T-helper 1 cell treated with Interleukin-12 subunit alpha and Interleukin-12 subunit beta and Interleukin-4 antibody, amounts not matched to agents 30 ng/mL and 1 ng/mL, for 36 hours (primary cell): ENCODE results near the gene IMP4. TPM values are rescaled to one million over a fixed set of nuclear protein-coding genes. Genes with fewer than 3 reads are reported as not detected.

Source experiments
- intact Hi-C: fragments of 100-400 bp; cut with micrococcal nuclease; formaldehyde crosslinking; loops from one replicate; pipeline ENCODE4 v1.15.1; 2024
- total RNA-seq: library from RNA; stranded (reverse); gene quantifications from 2 replicates; pipeline ENCODE4 v1.2.3, GENCODE V29; 2022

The IMP4 gene
- total RNA-seq, 1 donor from 2014 or later, result 79.3 TPM

DNA sequence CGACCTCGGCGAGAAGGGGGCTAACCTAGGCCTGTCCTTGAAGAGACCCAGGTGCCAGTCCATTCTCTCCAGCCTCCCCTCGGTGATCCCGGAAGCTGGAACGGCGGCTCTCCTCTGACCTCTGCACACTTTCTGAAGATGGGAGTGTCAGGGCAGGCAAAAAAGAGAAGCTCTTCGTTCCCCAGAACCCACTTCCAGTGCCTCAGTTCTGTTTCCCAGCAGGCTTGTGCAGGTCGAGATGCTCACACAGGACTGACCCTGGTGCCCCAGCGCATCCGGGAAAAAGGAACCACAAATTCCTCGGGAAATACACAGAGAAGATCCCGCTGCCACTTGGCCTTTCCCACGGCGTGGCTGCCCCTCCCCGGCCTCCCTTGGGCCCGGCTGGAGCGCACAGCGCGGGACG lies 12.5 kb downstream of the IMP4 start:
- intact Hi-C loops, result loop anchor here (1.0 to 5.0 kb wide), 3 partner anchors 17 to 173 kb away; partner anchors contain the start of genes MZT2B and SMPD4

DNA sequence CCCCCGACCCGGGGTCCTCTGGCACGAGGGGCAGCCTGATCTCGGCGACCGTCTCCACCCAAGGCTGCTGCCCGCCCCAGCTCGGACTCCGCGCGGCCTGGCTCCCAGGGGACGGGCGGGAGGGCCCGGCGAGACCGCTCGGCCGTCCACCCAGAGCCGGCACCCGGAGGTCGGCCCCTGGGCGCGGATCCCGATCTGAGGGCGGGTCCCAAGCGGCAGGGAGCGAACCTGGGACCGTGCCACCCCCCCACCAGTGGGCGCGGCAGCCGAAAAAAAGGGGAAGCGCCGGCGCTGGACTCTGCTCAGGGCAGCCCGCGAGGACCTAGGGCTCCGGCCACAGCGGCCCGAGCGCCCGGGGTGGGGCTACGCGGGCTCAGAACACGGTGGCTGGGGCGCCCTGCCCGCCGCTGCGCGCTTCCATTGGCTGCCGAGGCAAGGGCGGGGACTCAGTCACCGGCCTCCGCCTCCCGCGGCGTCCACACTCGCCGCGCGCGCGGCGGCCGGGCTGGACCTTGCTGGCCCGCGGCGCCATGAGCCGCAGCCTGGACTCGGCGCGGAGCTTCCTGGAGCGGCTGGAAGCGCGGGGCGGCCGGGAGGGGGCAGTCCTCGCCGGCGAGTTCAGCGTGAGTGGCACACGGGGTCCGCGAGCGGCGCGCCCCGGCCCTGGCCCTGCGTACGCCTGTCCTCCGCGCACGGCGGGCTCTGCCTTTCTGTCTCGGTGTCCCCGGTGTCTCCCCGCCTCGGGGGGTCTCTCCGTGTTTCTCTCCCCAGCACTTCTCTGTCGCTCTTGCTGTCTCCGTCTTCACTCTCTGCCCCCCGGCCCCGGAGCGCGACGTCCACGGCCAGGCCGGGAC lies 13.1 kb downstream of the IMP4 start, which contains the start of gene PTPN18:
PTPN18 (plus strand) TSS at position 479 of the 854 bp plus-strand sequence; CDS start at position 531, 52 bp downstream.
- intact Hi-C loops, result loop anchor here (1.0 to 5.0 kb wide), 4 partner anchors 14 to 174 kb away; partner anchors contain the start of genes IMP4, MZT2B and SMPD4

DNA sequence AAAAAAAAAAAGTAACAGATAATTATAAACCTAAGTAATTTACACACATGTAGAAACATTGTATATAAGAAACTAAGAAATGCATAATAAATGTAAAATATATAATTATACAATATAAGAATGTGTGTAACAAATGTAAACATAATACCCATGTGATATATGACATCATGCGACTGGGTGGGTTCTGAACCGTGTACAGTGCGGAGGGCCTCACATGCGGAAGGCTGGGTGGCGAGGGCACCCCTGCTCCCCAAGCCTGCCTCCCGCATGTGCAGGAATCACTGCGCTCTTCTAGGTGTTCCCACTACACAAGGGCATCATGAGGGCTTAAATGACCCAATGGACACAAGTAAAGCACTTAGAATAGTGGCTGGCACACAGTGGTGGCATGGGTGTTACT lies 15.2 kb downstream of the IMP4 start:
- intact Hi-C loops, result loop anchor here (5.0 kb wide), 1 partner anchor 176 kb away; the partner anchor contains the start of genes MZT2B and SMPD4

DNA sequence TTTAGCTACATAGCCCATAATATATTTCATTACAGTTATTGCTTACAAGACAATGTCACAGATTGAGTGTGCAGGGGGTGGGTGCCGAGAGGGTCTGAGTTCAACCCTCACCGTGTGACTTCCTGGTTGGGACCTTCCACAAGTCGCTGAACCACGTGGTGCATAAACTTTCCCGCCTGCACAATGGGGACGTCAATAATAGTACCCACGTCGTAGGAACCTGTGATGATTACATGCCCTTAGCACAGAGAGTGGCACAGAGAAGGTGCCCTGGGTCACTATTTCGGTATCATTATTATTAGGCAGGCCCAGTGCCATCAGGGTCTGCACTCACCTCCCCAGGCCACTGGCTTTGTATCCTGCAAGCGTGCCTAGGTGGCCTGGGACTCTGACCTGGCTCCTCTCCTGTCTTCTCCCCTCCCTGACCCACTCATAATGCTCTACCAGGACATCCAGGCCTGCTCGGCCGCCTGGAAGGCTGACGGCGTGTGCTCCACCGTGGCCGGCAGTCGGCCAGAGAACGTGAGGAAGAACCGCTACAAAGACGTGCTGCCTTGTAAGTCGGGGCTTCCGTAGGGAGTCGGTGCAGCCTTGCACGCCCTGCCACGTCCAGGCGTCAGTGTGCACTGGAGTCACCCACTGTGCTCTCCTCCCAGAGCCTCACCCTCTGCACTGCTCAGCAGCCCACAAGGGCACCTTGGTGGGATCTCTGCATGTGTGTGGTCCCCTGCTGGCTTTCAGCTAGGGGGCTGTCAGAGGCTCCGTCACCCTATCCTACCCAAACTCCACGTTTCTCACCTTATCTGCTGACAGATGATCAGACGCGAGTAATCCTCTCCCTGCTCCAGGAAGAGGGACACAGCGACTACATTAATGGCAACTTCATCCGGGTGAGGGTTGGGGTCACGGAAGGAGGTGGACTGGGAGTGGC lies 16.0 kb downstream of the IMP4 start:
- intact Hi-C loops, result loop anchor here (5.0 kb wide), 1 partner anchor 176 kb away; the partner anchor contains the start of genes MZT2B and SMPD4

DNA sequence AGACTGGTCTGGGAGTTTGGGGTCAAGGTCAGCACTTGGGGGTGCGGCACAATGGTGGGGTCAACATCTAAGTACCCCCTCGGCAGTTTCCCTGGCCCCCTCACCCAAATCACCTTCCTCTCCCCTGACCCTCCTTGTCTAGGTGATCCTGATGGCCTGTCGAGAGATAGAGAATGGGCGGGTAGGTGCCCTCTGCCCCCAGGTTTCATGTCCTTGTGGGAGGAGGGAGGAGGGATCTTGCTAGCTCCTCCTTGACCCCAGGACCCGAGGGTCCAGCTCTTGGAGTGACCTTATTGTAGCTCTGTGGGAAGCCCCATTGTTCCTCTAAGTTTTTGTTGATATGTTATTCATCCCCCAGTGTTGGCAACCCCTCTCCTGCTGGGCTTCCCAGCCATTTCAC lies 16.8 kb downstream of the IMP4 start:
- intact Hi-C loops, result loop anchor here (5.0 kb wide), 1 partner anchor 177 kb away; the partner anchor contains the start of genes MZT2B and SMPD4

DNA sequence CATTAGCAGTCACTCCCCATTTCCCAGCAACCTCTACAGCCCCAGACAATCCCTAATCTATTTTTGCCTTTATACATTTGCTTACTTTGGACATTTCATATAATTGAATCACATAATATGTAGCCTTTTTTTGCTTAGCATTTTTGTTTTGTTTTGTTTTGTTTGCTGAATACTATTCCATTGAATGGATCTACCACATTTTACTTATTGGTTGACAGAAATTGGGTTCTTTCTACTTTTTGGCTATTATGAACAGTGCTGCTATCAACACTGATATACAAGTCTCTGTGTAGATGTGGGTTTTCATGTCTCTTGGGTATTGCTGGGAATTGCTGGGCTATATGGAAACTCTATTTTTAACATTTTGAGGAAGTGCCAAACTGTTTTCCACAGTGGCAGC lies 20.8 kb downstream of the IMP4 start:
- intact Hi-C loops, result no loop called here

DNA sequence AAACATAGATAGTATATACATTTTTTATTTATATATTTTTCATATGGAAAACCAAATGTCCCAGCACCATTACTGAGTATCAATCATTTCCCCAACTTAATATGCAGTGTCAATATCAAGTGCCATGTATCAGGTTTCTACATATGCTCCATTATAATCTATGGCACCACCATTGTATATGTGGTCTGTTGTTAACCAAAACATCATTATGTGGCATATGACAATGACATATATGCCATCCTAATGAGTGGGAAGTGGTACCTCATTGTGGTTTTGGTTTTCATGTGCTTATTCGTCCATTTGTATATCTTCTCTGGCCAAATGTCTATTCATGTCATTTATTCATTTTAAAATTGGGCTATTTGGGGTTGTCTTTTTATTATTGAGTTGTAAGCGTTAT lies 22.4 kb downstream of the IMP4 start:
- intact Hi-C loops, result no loop called here

DNA sequence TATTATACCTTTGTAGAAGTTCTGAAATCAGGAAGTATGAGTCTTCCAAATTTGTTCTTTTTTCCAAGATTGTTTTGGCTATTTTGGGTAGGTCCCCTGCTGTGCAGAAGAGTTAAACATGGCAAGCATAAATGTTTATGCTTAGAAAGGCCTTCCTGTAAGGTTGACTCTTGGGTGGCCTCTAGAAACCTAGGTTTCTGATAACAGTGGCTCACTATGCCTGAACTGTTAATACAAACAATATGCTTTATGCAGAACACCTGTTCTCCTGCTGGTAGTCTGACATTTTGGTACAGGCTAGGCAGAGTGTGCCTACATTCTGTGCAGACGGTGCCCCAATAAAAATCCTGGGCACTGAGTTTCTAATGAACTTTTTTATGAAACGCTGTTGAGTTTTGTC lies 23.3 kb downstream of the IMP4 start:
- intact Hi-C loops, result no loop called here

DNA sequence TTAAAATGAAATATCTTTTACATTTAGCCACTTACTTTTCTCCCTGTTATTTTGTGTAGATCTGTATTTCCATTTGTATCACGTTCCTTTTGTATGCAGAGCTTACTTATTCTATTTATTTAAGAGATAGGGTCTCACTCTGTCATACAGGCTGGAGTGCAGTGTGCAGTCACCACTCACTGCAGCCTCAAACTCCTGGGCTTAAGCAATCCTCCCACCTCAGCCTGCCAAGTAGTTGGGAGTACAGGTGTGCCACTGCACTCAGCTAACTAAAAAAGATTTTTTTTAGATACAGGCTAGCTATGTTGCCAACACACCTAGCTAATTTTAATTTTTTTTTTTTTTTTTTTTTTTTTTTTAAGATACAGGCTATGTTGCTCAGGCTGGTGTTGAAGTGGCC lies 24.0 kb downstream of the IMP4 start:
- intact Hi-C loops, result no loop called here

DNA sequence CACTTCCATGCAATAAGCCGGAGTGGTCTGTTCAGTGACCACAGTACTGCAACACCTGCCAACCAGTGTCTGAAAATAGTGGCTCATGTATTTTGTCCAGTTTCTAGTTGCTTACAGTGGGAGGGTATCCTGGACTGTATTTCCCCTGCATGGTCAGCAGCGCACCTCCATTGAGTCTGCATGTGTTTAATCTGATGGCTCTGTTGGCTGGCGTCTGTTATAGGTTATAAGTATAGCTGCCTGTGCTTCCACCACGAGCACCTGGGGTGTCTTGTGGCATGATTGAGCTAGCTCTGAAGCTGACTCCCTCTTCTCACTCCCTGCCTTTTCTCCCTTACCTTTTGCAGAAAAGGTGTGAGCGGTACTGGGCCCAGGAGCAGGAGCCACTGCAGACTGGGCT lies 26.1 kb downstream of the IMP4 start:
- intact Hi-C loops, result no loop called here

DNA sequence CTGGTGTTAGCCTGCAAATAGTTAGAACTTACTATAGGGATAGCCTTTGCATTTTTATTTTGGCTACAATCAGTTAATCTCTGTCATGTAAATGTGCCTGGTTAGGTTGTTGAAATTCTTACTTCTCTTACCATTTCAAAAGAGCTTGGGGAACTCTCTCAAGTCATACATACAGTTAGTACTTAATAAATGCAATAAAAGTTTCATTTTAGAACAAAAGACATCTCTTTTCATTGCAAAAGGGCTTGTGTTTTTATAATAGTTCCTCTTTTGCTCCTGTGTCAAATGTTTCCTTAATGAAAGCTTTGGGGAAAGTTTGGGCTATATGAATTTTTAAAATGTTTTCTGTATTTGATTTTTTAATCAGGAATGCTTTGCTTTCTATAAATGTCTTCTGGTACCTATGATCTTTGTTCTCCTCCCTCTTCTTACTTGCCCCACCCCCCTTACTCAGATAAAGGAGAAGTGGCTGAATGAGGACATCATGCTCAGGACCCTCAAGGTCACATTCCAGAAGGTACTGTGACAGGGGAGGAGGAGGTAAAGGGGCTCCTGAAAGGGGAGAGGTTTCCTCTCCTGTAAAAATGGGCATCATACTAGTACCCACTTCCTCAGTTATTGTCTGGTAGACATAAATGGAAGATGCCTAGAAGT lies 26.7 kb downstream of the IMP4 start:
- intact Hi-C loops, result no loop called here

DNA sequence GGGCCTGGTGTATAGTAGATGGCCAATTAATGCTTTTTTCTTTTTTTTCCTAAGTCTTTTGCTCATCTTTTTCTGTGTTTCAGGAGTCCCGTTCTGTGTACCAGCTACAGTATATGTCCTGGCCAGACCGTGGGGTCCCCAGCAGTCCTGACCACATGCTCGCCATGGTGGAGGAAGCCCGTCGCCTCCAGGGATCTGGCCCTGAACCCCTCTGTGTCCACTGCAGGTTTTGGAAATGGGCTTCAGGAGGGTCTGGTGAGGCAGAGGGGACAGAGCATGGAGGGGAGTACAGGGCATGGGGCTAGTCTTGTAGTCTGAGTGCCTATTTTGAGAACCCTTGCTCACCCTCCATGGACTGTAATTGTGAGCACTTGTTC lies 27.3 kb downstream of the IMP4 start:
- intact Hi-C loops, result loop anchor here (10.0 kb wide), 2 partner anchors 455 to 735 kb away; partner anchors contain the start of gene PLEKHB2

DNA sequence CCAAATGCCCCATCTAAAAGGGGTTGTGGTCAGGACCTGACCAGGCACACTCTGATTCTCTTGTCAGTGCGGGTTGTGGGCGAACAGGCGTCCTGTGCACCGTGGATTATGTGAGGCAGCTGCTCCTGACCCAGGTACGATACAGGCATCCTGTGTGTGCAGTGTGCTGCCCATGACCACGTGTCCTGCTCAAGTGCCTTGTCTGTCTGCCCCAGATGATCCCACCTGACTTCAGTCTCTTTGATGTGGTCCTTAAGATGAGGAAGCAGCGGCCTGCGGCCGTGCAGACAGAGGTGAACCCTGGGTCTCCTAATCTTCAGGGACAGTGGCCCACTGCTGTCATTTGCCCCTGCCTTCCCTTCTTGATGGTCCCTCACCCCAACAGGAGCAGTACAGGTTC lies 27.8 kb downstream of the IMP4 start:
- intact Hi-C loops, result loop anchor here (10.0 kb wide), 2 partner anchors 454 to 734 kb away; partner anchors contain the start of gene PLEKHB2

DNA sequence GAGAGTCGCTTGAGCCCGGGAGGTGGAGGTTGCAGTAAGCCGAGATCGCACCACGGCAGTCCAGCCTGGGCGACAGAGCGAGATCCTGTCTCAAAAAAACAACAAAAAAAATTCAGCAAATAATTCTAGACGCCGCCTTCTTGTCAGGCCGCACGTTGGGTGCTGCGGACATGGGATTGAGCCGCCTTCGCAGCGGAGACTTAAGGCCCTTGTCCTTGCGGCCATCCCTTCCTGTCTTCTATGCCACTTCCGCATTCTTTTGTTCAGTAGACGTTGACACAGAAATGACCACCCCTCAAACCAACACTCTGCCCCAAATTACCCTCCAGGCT lies 29.0 kb downstream of the IMP4 start:
- intact Hi-C loops, result loop anchor here (1.0 to 10.0 kb wide), 6 partner anchors 16 to 733 kb away; partner anchors contain the start of genes IMP4, PLEKHB2 and SMPD4

DNA sequence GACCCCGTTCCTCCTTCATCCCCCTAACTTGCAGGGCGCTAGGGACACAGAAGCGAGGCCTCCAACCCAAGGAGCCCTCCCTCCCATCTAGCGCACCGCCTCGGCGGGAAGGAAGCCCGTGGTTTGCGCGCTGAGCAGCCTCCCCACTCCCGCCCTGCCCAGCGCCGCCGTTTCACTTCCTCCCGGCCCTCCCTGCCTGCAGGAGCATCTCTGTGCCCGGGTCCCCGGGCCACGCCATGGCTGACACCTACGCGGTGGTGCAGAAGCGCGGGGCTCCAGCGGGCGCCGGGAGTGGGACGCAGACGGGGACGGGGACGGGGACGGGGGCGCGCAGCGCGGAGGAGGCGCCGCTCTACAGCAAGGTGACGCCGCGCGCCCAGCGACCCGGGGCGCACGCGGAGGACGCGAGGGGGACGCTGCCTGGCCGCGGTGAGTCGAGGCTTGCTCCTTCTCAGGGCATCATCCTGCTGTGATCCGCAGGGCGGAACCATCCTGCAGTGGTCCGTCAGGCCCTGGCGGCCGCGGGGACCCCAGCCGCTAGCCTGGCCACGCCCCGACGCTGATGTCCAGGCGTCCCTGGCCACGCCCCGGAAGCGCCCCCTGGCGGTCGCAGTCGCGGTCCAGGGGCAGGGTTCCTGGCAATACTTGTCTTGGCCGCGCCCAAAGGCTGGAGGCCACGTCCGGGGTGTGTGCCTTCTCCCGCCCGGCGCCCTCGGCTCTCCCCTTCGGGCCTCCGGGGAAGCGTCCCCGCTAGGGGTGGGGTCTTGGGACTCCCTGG lies 29.5 kb downstream of the IMP4 start:
- intact Hi-C loops, result loop anchor here (1.0 to 10.0 kb wide), 6 partner anchors 17 to 733 kb away; partner anchors contain the start of genes IMP4, PLEKHB2 and SMPD4

DNA sequence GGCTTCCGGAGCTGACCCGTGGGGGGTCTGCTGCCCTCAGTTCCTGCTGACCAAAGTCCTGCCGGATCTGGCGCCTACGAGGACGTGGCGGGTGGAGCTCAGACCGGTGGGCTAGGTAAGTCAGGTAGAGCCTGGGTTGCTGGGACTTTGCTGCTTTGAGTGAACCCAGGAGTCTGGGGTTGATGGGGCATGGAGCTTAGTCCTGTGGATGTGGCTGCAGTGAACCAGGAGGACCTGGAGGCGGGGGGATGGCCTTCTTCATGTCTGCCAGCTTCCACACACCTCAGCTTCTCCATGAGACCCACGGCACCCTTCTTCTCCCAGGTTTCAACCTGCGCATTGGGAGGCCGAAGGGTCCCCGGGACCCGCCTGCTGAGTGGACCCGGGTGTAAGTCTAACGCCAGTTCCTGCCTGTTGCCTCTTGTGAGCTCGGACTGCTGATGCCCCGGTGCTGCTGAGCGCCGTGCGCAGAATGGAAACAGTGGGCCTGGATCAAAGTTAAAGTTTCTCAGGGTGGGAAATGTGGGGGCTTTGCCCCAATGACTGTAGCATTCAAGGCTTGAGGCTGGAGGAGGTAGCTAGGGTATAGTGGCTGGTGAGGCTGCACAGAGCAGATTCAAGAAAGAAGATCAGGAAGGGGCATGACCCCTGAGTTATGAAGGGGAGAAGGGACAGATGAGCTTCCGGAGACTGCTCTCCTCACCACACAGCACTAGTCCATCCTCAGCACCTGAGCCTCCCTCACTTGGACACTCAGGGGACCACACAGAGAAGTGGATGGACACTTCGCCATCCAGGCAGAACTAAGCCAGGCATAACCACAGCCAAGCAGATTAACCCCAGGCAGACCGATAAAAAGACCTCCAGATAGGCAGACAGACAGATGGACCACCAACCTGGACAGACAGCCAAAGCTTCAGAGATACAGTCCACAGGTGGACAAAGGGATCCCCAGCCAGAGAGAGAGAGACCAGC lies 30.4 kb downstream of the IMP4 start:
- intact Hi-C loops, result loop anchor here (1.0 to 10.0 kb wide), 6 partner anchors 18 to 732 kb away; partner anchors contain the start of genes IMP4, PLEKHB2 and SMPD4

DNA sequence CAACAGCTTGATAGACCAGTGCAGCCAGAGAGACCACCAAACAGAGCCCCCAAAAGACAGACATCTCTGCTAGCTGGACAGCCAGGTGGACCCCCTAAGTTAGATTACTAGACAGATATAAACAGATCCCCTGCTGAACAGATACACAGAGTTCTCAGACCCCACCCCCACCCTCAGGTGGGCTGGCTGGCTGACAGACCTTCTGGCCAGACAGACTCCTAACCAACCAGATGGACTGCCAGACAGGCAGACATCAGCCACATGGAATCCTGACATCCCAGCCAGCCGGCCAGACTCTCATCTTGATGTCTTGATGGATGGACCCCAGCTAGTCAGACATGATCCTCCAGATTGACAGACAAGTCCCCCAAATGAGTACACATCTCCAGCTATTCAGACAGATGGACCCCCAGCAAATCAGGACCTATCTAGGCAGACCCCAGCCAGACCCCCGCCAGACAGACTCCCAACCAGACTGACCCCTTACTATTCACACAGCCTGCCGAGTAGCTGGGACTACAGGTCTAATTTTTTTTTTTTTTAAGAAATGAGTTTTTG lies 31.2 kb downstream of the IMP4 start:
- intact Hi-C loops, result loop anchor here (10.0 kb wide), 2 partner anchors 451 to 731 kb away; partner anchors contain the start of gene PLEKHB2

DNA sequence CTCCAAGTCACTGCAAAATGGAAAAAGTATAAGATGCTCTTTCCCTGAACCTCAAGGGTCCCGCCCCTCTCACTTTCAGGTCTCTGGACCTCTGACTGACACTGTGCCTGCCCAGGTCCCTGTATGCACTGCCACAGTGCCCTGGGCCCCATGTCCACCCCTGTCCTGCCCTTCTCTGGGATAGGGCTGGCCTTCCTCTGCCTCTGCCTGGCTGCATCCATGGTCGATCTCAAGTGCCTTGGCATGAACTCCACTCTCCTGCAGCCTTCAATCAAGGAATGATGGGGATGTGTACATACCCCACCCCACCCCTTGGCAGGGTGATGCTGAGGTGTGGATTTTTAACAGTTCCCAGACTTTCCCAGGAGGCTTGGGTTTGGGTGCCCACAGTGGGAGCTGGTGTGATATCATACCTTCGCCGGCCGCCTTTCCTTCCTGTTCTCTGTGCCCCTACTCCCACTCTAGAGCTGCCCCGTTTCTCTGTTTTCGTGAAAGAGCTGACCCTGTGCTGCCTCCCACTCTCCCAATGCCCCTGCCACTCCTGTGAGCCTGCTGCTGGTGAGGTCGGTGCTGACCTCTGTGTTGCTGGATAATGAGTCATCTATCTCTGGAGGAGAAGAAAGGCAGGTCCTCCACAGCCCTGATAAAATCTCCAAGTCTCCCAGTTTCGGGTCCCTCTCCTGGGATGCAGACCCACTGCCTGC lies 32.0 kb downstream of the IMP4 start:
- intact Hi-C loops, result loop anchor here (10.0 kb wide), 2 partner anchors 450 to 730 kb away; partner anchors contain the start of gene PLEKHB2
